OCI-LY1 (cell line): ENCODE results near the gene RNF214.

ENCODE experiments used
- EZH2 ChIP-seq: fragments of 200-600 bp; sonication (generic), shearing (Covaris generic); IDR thresholded peaks from 2 replicates; pipeline ENCODE4 v1.8.0; 2017; ENCODE audit warnings: borderline replicate concordance, mixed run types, mild to moderate bottlenecking, antibody characterized with exemption, low read length, moderate library complexity, mixed read lengths
- TF ChIP-seq, protein P1 (sequence below): fragments of 200-600 bp; sonication (generic), shearing (Covaris generic); IDR thresholded peaks from 2 replicates; pipeline ENCODE4 v1.5.1; 2017; ENCODE audit warnings: mild to moderate bottlenecking, antibody characterized with exemption, low read length, moderate library complexity, mixed read lengths

- TF ChIP-seq, protein P1, sequence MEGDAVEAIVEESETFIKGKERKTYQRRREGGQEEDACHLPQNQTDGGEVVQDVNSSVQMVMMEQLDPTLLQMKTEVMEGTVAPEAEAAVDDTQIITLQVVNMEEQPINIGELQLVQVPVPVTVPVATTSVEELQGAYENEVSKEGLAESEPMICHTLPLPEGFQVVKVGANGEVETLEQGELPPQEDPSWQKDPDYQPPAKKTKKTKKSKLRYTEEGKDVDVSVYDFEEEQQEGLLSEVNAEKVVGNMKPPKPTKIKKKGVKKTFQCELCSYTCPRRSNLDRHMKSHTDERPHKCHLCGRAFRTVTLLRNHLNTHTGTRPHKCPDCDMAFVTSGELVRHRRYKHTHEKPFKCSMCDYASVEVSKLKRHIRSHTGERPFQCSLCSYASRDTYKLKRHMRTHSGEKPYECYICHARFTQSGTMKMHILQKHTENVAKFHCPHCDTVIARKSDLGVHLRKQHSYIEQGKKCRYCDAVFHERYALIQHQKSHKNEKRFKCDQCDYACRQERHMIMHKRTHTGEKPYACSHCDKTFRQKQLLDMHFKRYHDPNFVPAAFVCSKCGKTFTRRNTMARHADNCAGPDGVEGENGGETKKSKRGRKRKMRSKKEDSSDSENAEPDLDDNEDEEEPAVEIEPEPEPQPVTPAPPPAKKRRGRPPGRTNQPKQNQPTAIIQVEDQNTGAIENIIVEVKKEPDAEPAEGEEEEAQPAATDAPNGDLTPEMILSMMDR = no peak
- TF ChIP-seq EZH2 = no peak
These were observed 101.4 kb downstream of the RNF214 start for GRCh38 chr11:117333917-117334316.
